Fibroblast of the aortic adventitia (primary cell): ENCODE measurements around the gene ZNF274. TPM values are rescaled to one million over a fixed set of nuclear protein-coding genes. Genes with fewer than 3 reads are reported as not detected.
A peak's percentile ranks its signal among the peaks of the same experiment; 100 is the strongest.

ENCODE experiments used
- DNase-seq: peaks from one replicate; pipeline ENCODE4 v3.0.0-alpha.2; 2010; ENCODE audit warnings: low read depth
- H3K4me3 ChIP-seq: 2 replicates; pipeline ENCODE4 v1.5.1; 2011; ENCODE audit warnings: low read depth, mild to moderate bottlenecking, control low read depth, low read length, moderate library complexity
- total RNA-seq: library from RNA; depleted of rRNA; stranded (reverse); fragments of >200 nt; gene quantifications from 2 replicates; pipeline ENCODE4 v1.2.3, GENCODE V29; 2012; ENCODE audit warnings: low replicate concordance
- TF ChIP-seq, protein P1 (sequence below): IDR thresholded peaks from 2 replicates; pipeline ENCODE4 v1.5.1; 2011; ENCODE audit warnings: mild to moderate bottlenecking, low read length, control low read depth, inconsistent platforms; ENCODE audit not compliant: insufficient read depth

The ZNF274 gene
- total RNA-seq, 1 donor, result 15.6 TPM

- DNase-seq, result peak; percentile 92
- TF ChIP-seq, protein P1, sequence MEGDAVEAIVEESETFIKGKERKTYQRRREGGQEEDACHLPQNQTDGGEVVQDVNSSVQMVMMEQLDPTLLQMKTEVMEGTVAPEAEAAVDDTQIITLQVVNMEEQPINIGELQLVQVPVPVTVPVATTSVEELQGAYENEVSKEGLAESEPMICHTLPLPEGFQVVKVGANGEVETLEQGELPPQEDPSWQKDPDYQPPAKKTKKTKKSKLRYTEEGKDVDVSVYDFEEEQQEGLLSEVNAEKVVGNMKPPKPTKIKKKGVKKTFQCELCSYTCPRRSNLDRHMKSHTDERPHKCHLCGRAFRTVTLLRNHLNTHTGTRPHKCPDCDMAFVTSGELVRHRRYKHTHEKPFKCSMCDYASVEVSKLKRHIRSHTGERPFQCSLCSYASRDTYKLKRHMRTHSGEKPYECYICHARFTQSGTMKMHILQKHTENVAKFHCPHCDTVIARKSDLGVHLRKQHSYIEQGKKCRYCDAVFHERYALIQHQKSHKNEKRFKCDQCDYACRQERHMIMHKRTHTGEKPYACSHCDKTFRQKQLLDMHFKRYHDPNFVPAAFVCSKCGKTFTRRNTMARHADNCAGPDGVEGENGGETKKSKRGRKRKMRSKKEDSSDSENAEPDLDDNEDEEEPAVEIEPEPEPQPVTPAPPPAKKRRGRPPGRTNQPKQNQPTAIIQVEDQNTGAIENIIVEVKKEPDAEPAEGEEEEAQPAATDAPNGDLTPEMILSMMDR, result peak; percentile 95
- peak overlapping the region; percentile 86 for H3K4me3 ChIP-seq
These were observed 27.9 kb upstream of the ZNF274 start for GRCh38 chr19:58154679-58155648.

GRCh38 chr19:58157045-58157728, 25.7 kb upstream of the ZNF274 start:
- no peak for DNase-seq
- TF ChIP-seq, protein P1, result no peak
- no peak overlapping the region for H3K4me3 ChIP-seq

GRCh38 chr19:58166268-58166667, 16.6 kb upstream of the ZNF274 start:
- DNase-seq, result no peak
- TF ChIP-seq, protein P1, result no peak
- no peak overlapping the region for H3K4me3 ChIP-seq

GRCh38 chr19:58166708-58167280, 16.1 kb upstream of the ZNF274 start:
- TF ChIP-seq, protein P1, result no peak
- H3K4me3 ChIP-seq, result no peak overlapping the region
- DNase-seq, result no peak

- no peak overlapping the region for H3K4me3 ChIP-seq
- TF ChIP-seq, protein P1, result no peak
- DNase-seq, result no peak
These were observed 12.0 kb upstream of the ZNF274 start for GRCh38 chr19:58170860-58171259.

DNA sequence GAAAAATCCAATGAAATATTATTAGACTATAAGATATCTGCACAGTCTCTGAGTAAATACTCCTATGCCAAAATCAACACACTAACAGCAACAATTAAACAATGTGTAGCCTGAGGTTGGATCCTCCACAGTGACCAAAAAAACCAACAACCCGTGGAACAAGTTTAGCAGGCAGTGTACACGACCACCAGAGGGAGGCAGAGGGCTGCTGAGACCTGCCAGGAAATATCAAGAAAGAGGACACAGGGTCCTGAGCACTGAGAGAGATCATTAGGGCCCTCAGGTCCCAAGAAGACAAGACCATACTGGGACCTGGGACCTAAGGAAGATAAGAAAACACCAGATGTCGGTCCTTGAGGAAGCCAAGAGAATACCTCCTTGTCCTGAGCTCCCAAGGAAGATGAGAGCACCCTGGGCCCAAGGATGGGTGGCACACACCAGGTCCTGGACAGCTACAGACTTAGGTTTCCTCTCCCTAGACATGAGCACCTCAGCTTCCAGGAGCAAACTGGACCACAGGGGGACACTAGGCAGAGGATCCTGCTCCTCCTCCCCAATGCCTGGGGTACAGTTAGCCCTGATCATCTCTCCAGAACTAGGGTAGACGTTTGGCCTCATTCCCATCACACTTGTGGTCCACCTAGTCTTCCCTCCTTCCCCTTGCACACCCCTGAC, 822 bp upstream of the ZNF274 start:
- TF ChIP-seq, protein P1, result peak; percentile 44
- peak overlapping the region; percentile 82 for H3K4me3 ChIP-seq
- DNase-seq, result peak; percentile 17
